Measurements from ENCODE around the gene BAIAP2L1. TPM values are rescaled to one million over a fixed set of nuclear protein-coding genes. Genes with fewer than 3 reads are reported as not detected.
"Not testable (repeated sequence)": the region's sequence is repeated elsewhere in the genome, so short reads cannot be mapped to it uniquely, and the experiment has no call there.

BAIAP2L1 gene
- total RNA-seq, 2 donors from 2014 or later, result 30.5 to 38.4 TPM

- no peaks in the 10 kb centered on the region for H3K9me3 ChIP-seq (ENCODE audit: control insufficient read depth, low read length)
- no peak overlapping the region for H3K9ac ChIP-seq (ENCODE audit: extremely low read depth, low read length, poor library complexity, severe bottlenecking)
- H3K4me3 Mint-ChIP-seq, result no peak overlapping the region
- H3K4me1 ChIP-seq (ENCODE audit: control insufficient read depth, insufficient read depth, low read length), result peaks cover 3% of the 10 kb centered on the region
- TF ChIP-seq CTCF (conservative IDR thresholded peaks at IDR 0.05), result no peak
- H3K27ac Mint-ChIP-seq, result peak overlapping the region; percentile 69
- peaks cover 7% of the 10 kb centered on the region for H3K27me3 ChIP-seq (ENCODE audit: control insufficient read depth, insufficient read depth, low read length, poor library complexity, severe bottlenecking)
- H3K27ac ChIP-seq (ENCODE audit: low read depth, low read length), result no peak overlapping the region
- H3K4me1 Mint-ChIP-seq, result peaks cover 9% of the 10 kb centered on the region
- no peaks in the 10 kb centered on the region for H3K36me3 Mint-ChIP-seq (ENCODE audit: low read depth)
- no peaks in the 10 kb centered on the region for H3K36me3 ChIP-seq (ENCODE audit: control insufficient read depth, insufficient read depth, low read length)
- no peak overlapping the region for H3K4me3 ChIP-seq (ENCODE audit: low read length)
- H3K27me3 Mint-ChIP-seq (ENCODE audit: insufficient read depth), result peaks cover 18% of the 10 kb centered on the region
- 67 to 75% methylated on average over 2 to 7 of the region's 7 CpGs for WGBS, 2 experiments (ENCODE audit: insufficient coverage in 1 of 2, insufficient read length in 1 of 2)
- peak; percentile 57 for DNase-seq
- no peaks in the 10 kb centered on the region for H3K9me3 Mint-ChIP-seq
Measured at GRCh38 chr7:98418636-98419315, 17.9 kb upstream of the BAIAP2L1 start.

DNA sequence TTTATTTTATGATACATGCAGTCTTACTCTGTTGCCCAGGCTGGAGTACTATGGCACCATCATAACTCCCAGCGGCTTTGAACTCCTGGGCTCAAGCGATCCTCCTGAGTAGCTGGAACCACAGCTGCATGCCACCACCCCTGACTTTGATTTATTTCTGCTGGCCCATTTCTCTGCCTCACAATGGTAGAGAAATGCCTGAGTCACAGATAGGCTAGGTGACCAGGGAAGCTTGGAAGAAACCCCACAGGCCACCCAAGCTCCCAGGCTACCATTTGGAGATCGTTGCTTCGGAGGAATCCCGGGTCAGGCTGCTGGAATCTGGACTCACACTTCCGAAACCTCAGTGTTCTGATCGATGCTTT is 17.4 kb upstream of the BAIAP2L1 start:
- Histone ChIP-seq H3K27ac (ENCODE audit: low read depth, low read length) (no peak overlapping the region), H3K9ac (ENCODE audit: extremely low read depth, low read length, poor library complexity, severe bottlenecking) (no peak overlapping the region), H3K4me1 (ENCODE audit: control insufficient read depth, insufficient read depth, low read length) (peaks cover 3% of the 10 kb centered on the region), H3K9me3 (ENCODE audit: control insufficient read depth, low read length) (no peaks in the 10 kb centered on the region), H3K27me3 (ENCODE audit: control insufficient read depth, insufficient read depth, low read length, poor library complexity, severe bottlenecking) (peaks cover 7% of the 10 kb centered on the region), H3K4me3 (ENCODE audit: low read length) (no peak overlapping the region), H3K36me3 (ENCODE audit: control insufficient read depth, insufficient read depth, low read length) (no peaks in the 10 kb centered on the region)
- Mint-ChIP-seq H3K4me1 (peaks cover 9% of the 10 kb centered on the region), H3K4me3 (no peak overlapping the region), H3K27ac (no peak overlapping the region), H3K36me3 (ENCODE audit: low read depth) (no peaks in the 10 kb centered on the region), H3K27me3 (ENCODE audit: insufficient read depth) (peaks cover 16% of the 10 kb centered on the region), H3K9me3 (no peaks in the 10 kb centered on the region)
- TF ChIP-seq CTCF (conservative IDR thresholded peaks at IDR 0.05), result no peak
- 93 to 94% methylated on average over 7 of the region's 7 CpGs for WGBS, 2 experiments (ENCODE audit: insufficient coverage in 1 of 2, insufficient read length in 1 of 2)
- DNase-seq, result no peak

- not testable (repeated sequence) for H3K27ac Mint-ChIP-seq; H3K4me3 ChIP-seq (ENCODE audit: low read length); H3K9ac ChIP-seq (ENCODE audit: extremely low read depth, low read length, poor library complexity, severe bottlenecking); H3K36me3 ChIP-seq (ENCODE audit: control insufficient read depth, insufficient read depth, low read length); H3K4me1 ChIP-seq (ENCODE audit: control insufficient read depth, insufficient read depth, low read length); H3K4me3 Mint-ChIP-seq; DNase-seq; H3K9me3 ChIP-seq (ENCODE audit: control insufficient read depth, low read length); H3K27me3 ChIP-seq (ENCODE audit: control insufficient read depth, insufficient read depth, low read length, poor library complexity, severe bottlenecking); H3K36me3 Mint-ChIP-seq (ENCODE audit: low read depth); H3K4me1 Mint-ChIP-seq; H3K9me3 Mint-ChIP-seq; H3K27ac ChIP-seq (ENCODE audit: low read depth, low read length)
- H3K27me3 Mint-ChIP-seq (ENCODE audit: insufficient read depth), result peaks cover 16% of the 10 kb centered on the region
- 84 to 92% methylated on average over 11 to 12 of the region's 12 CpGs for WGBS, 2 experiments (ENCODE audit: insufficient coverage in 1 of 2, insufficient read length in 1 of 2)
Measured at GRCh38 chr7:98417604-98418270, 16.8 kb upstream of the BAIAP2L1 start.
